ENCODE measurements around the gene INHBA.

The INHBA gene

DNA sequence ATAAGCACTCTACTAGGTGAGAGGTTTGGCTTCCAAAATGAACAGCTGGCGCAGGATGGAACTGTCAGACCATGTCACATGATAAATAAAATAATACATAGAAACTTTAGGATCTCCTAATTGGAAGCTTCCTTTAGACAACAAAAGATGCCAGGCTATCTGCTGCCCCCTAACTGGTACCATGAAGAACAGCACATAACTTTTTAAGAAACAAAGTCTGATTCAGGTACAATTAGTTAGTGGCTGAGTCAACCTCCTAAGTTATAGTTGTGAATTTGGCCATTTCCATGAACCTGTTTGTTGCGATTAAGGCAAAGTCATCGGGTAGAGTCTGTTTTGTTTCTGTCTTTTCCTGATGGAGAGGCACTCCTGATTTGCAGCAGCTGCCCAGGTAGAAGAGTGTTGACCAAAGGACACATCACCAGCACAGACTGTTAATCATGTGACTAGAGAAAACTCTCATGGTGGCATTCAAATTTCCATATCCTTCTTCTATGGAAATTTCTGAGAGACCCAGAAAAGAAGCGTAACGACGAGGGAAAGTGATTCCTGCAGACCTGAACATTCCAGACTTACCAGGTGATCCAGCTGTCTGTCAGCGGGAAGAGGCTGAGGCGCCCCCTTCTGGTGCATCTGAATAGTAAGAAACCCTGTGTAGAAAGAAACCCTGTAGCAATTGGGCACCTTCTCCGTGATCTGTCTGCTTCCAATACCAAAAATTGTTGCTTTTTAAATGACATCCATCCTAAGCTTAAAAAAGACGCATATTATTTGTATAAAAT lies 8.6 kb upstream of the INHBA start:
- no peak for DNase-seq (ENCODE audit: low read depth)

DNA sequence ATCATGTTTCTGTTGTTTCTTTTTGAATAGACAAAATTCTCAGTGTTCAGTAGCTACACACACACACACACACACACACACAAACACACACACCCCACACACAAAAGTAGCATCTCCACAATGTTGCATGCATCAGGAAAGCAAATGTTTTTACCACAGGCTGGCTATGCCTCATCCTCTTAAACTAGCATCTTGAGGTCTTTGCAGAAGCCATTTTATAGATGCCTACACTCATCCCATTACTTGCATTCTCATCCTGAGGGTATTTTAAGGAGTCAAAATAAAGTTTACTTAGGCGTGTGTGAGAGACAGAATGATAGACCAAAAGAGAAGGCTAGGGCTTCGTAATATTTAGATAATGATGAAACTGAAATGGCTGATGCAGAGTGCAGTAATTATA lies 7.9 kb upstream of the INHBA start:
- no peak for DNase-seq (ENCODE audit: low read depth)

DNA sequence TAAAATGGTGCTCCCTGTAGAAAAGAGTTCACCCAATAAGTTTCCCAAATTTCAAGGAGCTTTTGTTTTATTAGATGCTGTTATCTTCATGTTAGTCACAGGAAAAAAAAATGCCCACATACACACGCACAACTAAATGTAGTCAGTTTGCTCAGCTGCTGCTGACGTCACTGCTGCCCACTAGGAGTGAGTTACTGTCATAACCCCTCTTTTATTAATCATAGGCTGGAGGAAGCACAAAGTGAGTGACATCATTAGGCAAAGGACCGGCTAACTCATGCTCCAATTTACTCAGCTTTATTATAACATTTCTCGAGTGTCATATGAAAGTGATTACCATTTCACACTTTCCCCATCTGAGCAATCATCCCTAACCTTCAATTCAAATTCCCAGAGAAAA lies 6.7 kb upstream of the INHBA start:
- DNase-seq (ENCODE audit: low read depth), result no peak

DNA sequence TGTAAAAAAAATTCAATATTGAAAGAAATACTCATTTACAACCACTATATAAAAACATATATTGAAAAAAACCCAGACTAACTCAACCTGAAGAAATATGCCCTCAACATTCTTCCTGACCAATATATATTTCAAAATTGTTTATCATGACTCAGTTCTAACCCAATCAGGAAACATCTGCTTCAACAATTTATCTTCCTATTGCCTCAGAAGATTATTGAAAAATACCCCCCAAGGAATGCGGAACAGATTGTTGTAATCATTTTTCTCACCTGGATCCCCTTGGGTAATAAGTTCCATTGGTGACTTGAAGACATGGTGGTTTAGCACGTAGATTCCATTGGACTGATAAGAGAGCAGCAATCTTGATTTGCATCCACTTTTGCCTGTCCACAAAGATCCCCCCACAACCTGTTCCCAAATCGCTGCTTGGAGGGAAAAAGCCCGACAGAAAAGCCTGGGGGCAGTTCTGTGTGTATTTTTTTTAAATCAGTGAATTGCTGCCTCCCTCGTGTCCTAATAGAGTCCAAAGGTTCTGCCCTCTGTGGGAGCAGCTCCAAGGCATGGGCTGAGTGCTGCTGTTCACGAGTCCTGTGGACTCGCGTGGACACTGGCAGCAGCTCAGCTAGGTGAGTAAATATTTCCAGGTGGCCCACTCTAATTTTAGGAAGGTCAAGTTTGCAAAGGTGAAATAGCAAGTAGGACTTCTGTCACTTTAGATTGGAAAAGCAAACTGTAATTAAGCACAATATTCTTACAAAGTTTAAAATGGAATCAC lies 5.9 kb upstream of the INHBA start:
- DNase-seq (ENCODE audit: low read depth), result no peak

DNA sequence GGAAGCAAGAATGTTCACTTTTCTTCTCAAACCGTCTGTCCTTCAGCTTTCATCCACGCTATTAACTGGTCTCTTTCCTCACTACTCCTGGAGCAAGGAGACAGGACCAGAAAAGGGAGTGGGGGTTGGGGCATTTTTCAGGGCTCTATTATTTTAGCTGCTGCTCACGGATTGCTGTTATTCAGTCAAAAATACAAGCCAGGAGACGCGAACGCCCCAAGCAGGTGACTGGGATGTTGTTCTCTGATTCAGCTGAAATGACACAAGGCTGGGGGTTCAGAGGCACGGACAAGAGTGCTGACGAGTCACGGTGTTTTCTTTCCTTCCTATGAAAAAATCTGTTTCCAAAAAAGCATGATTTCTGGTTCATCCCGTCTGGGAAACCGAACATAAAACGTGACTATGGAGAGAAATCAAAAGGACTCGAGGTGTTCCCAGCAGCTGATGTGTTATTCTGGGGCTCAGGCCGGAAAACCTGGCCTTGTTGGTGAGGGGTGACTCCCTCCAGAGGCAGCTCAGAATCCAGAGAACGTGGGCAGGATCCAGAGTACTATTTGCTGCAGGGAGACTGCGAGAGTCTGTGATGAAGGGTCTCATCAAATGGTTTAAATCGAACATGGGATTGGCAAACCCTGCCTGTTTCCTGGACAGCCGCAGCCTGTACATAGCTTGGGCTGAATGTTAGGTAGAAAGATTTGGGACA lies 3.5 kb upstream of the INHBA start:
- no peak for DNase-seq (ENCODE audit: low read depth)

GRCh38 chr7:41705109-41705901 lies 2.4 kb upstream of the INHBA start:
- DNase-seq (ENCODE audit: low read depth), result no peak

DNA sequence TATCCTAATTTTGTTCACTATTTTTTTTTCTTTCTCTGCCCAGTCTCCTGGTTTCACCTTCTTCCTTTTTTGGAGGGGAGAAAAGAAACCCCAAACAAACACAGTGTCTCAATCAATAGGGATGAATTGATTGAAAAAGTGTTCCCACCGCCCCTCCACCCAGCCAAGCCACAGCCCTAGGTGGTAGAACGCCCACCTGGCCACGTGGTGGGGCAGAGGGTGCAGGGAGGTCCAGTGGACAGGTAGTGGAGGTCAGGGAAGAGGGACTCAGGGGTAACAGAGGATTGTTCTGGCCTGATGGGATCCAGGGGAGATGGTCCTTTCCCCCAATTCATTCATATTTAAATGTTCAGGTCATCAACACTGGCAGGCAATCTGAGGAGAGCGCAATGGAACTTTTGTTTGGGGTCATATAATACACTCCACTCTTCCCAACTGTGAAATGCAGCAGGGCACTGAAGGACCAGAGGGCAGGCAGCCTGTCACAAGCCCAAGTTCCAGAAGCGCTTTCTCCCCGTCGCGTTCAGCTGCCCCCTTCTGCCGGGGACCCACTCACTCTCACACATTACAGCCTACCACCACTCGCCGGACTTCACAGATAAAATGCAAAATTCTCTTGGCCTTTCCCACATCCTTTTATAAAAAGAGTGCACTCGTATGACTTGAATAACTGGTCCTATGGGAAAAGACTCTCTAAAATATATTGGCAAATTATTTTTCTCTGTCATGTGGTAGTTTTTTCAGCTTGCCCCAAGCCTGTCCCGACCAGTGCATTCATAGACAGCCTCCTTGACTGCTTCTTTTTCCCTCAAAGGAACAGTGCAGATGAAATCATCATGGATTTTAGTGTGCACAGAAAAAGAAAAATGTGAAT lies 1.6 kb downstream of the INHBA start:
- DNase-seq (ENCODE audit: low read depth), result no peak

GRCh38 chr7:41700044-41700471 lies 2.8 kb downstream of the INHBA start:
- no peak for DNase-seq (ENCODE audit: low read depth)

DNA sequence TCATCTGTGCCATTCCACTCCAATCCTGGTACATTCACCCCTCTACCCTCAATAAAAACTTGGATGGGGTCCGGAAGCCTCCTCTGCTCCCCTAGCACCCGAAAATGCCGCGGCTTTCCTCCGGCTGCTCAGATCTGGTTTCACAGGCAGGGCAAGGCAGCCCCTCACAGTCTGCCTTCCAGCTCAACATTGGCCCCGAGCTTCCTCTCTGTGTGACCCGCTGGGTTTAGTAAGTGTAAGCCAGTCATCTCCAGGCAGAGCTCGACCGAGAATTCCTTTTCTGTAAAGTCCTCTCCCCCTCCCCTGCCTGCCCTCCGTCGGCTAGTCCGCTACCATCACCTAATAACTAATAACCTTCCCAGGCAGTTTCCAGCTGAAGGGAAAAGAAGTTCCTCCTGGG lies 3.4 kb downstream of the INHBA start:
- no peak for DNase-seq (ENCODE audit: low read depth)

DNA sequence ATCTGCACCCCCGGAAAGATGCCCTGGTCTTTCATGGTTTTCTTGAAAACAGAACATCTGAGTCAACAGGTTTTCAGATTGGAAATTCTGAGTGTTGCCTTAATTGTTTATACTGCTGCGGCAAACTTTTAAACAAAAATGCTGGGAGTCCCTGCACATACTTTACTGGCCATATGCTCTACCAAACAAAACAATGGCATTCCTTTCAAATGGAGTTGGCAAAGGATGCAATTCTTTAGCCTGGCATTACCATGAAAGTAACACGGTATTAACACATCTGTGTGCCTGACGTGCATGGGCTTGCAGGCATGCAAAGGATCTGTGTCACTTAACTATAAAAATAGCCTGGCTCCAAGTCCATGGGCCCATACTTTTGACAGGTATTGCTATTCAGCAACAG lies 4.2 kb downstream of the INHBA start:
- no peak for DNase-seq (ENCODE audit: low read depth)

DNA sequence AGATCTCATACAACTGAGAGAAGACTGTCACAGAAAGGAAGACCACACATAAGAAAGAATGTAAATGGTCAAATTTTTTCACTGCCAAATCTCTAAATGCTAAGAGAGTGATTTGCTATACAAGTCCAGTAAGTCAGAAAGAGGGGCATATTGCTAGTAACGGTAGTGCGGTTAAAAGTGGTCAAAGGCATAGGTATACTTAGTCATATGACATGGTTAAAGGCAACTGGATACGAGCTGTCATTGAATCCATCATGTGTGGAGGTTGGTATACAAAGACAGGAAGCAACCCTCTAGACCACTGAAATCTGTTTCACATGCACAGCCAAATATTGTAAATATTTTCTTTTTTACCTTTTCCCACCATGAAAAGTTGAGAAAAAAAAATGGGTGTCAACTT lies 4.8 kb downstream of the INHBA start:
- no peak for DNase-seq (ENCODE audit: low read depth)

- no peak for DNase-seq (ENCODE audit: low read depth)
Measured at GRCh38 chr7:41696323-41696916, 6.5 kb downstream of the INHBA start.

DNA sequence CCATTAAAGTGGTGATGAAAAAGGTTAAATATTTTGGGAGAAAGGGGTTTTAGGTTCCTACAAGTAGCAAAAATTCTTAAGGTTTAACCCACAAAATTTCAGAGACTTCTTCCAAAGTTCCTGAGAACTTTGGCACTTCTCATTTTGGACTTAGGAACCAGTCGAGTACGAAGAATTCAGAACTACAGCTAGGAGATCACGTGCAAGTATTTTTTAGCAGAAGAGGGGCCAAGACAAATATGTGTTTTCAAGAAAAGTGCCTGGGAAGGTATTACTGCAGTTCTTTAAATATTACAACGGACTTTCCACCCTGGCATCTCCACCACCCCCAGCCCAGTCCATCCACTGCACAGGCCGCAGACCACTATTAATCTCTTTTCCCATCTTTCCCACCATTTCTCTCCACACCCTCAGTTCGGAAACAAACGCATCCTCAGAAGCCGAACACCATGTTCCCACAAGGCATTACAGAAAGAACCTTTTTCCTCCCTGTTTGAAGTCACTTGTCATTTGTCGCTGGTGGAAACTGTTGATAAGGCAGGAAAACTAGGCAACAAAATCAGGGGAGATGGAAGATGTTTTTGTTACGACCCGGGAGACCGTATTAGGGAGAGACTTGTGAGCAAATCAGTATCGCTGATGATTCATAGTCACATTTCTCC lies 7.1 kb downstream of the INHBA start:
- DNase-seq (ENCODE audit: low read depth), result no peak

DNA sequence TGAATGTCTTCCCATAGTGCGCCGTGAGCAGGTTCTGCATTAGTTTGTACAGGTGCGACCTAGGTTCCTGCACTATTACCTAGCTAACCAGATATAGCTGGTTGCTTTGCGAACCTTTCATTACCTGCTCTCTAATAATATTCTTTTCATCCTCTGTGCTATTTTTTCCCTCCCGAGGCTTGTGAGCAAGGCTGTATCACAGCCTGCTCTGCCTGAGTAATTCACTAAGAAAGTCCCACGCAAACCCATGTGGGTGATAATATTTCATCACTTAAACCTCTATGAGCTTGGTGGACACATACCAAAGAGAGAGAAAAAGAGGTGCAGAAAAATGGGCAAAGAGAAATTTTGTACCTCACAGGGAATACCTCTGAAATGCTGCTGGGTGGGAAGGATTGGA lies 8.4 kb downstream of the INHBA start:
- no peak for DNase-seq (ENCODE audit: low read depth)

- DNase-seq (ENCODE audit: low read depth), result no peak
Measured at GRCh38 chr7:41693150-41693997, 9.5 kb downstream of the INHBA start.

DNA sequence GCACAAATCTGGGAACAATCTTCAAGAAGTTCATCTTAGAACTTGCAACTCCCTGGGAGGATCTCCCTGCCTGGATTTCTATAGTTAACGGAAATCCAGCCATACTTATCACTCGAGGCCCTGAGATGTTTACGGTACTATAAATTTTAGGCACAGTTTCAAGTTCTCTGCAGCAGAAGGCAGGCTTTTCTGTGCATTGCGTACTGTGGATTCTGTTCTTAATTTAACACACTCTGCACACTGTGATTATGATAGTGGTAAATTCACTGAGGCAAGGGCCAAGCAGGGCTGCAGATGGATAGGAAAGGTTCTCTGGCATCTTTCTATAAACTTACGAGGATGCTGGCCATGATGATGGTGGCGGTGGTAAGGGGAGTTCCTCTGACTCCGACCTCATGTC lies 10.6 kb downstream of the INHBA start:
- no peak for DNase-seq (ENCODE audit: low read depth)

DNA sequence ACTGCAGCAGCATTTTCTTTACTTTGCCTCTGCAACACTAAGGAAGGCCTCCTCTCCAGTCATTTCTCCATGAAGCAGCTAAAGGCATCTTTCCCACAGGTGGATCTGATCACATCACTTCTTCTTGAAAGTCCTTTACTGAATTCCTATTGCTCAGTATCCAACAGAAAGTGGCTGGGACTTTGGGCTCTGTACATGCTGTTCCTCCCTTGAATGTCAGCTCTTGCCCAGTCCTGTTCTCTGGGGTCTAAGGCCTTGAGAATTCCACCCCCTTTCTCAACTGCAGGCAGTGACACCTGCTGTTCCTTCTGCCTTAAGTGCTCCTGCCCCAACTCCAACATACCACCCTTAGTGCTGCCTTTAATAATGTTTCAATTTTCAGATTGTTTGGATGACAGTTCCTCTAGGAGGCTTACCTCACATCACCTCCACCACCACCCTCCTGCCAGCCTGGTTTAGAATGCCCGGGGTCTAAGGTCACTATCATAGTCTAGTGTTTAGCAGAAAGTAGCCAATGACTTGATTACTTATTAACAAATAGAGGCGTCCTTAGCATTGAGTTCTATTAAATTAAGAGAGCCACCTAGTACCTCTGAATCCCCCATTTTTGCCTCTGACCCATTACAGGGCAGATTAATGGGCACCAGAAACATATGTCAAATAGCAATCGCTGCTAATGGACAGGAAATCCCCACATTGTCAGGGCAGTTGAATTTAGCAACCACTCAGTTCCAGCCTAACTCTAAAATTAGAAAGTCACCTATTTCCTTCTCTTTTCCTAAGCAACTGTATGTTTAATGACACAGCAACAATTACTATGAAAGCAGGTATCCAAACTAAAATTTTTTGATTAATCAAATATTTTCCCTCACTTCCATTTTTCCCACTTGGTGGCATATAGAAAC lies 11.4 kb downstream of the INHBA start:
- no peak for DNase-seq (ENCODE audit: low read depth)

GRCh38 chr7:41689815-41690214 lies 13.1 kb downstream of the INHBA start:
- no peak for DNase-seq (ENCODE audit: low read depth)

Data from stimulated activated CD8-positive, alpha-beta memory T cell treated with anti-CD3 and anti-CD28 coated beads, Interleukin-7, amount 100 ng/mL, for 24 hours (primary cell).